B cell (primary cell): ENCODE measurements around the gene AGBL3. TPM values are rescaled to one million over a fixed set of nuclear protein-coding genes. Genes with fewer than 3 reads are reported as not detected.

Source experiments
- ATAC-seq: fragments of 200-7000 bp; cut with Tn5 transposase; one replicate; pipeline ENCODE4 v1.10.0; 2021; ENCODE audit warnings: low read depth, mild to moderate bottlenecking, moderate number of reproducible peaks, moderate library complexity
- CTCF ChIA-PET: fragments of 350-600 bp; sonication (Branson Sonifier 250); formaldehyde crosslinking; loops from one replicate; lab custom pipeline; 2021; ENCODE audit warnings: antibody characterized with exemption, inconsistent platforms; lab: Charles Lee
- POLR2A ChIA-PET: fragments of 350-600 bp; sonication (Branson Sonifier 250); formaldehyde crosslinking; loops from one replicate; lab custom pipeline; 2021; ENCODE audit warnings: antibody characterized with exemption; lab: Charles Lee
- DNase-seq: peaks from one replicate; pipeline ENCODE4 v3.0.0; 2013
- H2AFZ ChIP-seq: 2 replicates; pipeline ENCODE4 v1.6.1; 2012; ENCODE audit warnings: mild to moderate bottlenecking, low read depth, low read length; ENCODE audit not compliant: insufficient read depth, poor library complexity, severe bottlenecking
- H3K27ac ChIP-seq, 2 donors: 1 replicate in 1 of 2; 2 replicates in 1 of 2; pipeline ENCODE4 v1.5.1; 2012 to 2013; ENCODE audit warnings: low read length in 2 of 2, mild to moderate bottlenecking in 2 of 2, moderate library complexity in 1 of 2
- H3K27me3 ChIP-seq, 4 experiments: fragments of 200-600 bp in 1 of 4; sonication (generic) in 1 of 4; replicated peaks in 1 of 4; 1 replicate in 2 of 4; 2 replicates in 2 of 4; pipeline versions ENCODE4 v1.6.1 to v1.7.0; 2013 to 2016; ENCODE audit warnings: low read length in 3 of 4, mild to moderate bottlenecking in 2 of 4, mixed read lengths in 1 of 4, moderate library complexity in 1 of 4; ENCODE audit not compliant: insufficient read depth in 4 of 4, control insufficient read depth in 3 of 4; ENCODE audit errors: control extremely low read depth in 1 of 4
- H3K36me3 ChIP-seq, 2 experiments: replicated peaks in 1 of 2; 1 replicate in 1 of 2; 2 replicates in 1 of 2; pipeline versions ENCODE4 v1.6.1 to v1.7.1; 2013; ENCODE audit warnings: low read length in 1 of 2; ENCODE audit not compliant: insufficient read depth in 2 of 2, control insufficient read depth in 1 of 2; ENCODE audit errors: control extremely low read depth in 1 of 2, extremely low read depth in 1 of 2
- H3K4me1 ChIP-seq, 2 donors: fragments of 200-600 bp in 1 of 2; sonication (generic) in 1 of 2; 1 replicate in 1 of 2; 2 replicates in 1 of 2; pipeline versions ENCODE4 v1.5.1 to v1.6.1; 2013 to 2017; ENCODE audit warnings: low read length in 2 of 2; ENCODE audit not compliant: control insufficient read depth in 2 of 2, insufficient read depth in 2 of 2
- H3K4me2 ChIP-seq: replicated peaks from 2 replicates; pipeline ENCODE3; 2012; ENCODE audit warnings: mild to moderate bottlenecking, low read depth, low read length; ENCODE audit not compliant: poor library complexity, severe bottlenecking
- H3K4me3 ChIP-seq, 5 experiments: fragments of 200-600 bp in 1 of 5; sonication (generic) in 1 of 5; 1 replicate in 3 of 5; 2 replicates in 2 of 5; pipeline versions ENCODE4 v1.5.1 to v1.7.0; 2011 to 2016; ENCODE audit warnings: low read length in 4 of 5, mild to moderate bottlenecking in 4 of 5, low read depth in 2 of 5, control low read depth in 1 of 5, moderate library complexity in 1 of 5; ENCODE audit not compliant: insufficient read depth in 1 of 5; ENCODE audit errors: control extremely low read depth in 1 of 5, extremely low read depth in 1 of 5
- H3K79me2 ChIP-seq: fragments of 200-600 bp; sonication (generic); one replicate; pipeline ENCODE4 v1.6.0; 2016; ENCODE audit warnings: low read length; ENCODE audit not compliant: control insufficient read depth, insufficient read depth
- H3K9ac ChIP-seq: fragments of 200-600 bp; sonication (generic); 2 replicates; pipeline ENCODE4 v1.6.1; 2017; ENCODE audit warnings: mild to moderate bottlenecking, low read length, moderate library complexity
- H3K9me3 ChIP-seq, 3 donors: one replicate each; pipeline versions ENCODE4 v1.6.1 to v1.7.1; 2013; ENCODE audit warnings: low read length in 2 of 3; ENCODE audit not compliant: control insufficient read depth in 2 of 3, insufficient read depth in 1 of 3; ENCODE audit errors: control extremely low read depth in 1 of 3
- H4K20me1 ChIP-seq: 2 replicates; pipeline ENCODE4 v1.6.0; 2012; ENCODE audit warnings: mild to moderate bottlenecking, low read length; ENCODE audit not compliant: insufficient read depth, control insufficient read depth, poor library complexity, severe bottlenecking
- H3K27ac Mint-ChIP-seq: one replicate; pipeline ENCODE4 v1.8.0; 2021; ENCODE audit warnings: mixed read lengths
- H3K27me3 Mint-ChIP-seq: one replicate; pipeline ENCODE4 v1.8.0; 2021; ENCODE audit warnings: mixed read lengths
- H3K4me1 Mint-ChIP-seq: one replicate; pipeline ENCODE4 v1.8.0; 2021; ENCODE audit warnings: mixed read lengths
- H3K4me3 Mint-ChIP-seq: one replicate; pipeline ENCODE4 v1.8.0; 2021; ENCODE audit warnings: mixed read lengths
- H3K9me3 Mint-ChIP-seq: one replicate; pipeline ENCODE4 v1.8.0; 2022; ENCODE audit warnings: mixed read lengths; ENCODE audit not compliant: insufficient read depth
- EZH2 ChIP-seq: IDR thresholded peaks from 2 replicates; pipeline ENCODE4 v1.6.1; 2012; ENCODE audit warnings: borderline replicate concordance, low read depth, mild to moderate bottlenecking, moderate library complexity, low read length; ENCODE audit not compliant: insufficient read depth, poor library complexity, severe bottlenecking
- WGBS: methylation state at CpG from one replicate; pipeline ENCODE4 v1.1.5; 2013; ENCODE audit warnings: missing lambda C conversion rate; ENCODE audit not compliant: insufficient coverage; 5-methylcytosine and 5-hydroxymethylcytosine counted together
- intact Hi-C: fragments of 100-400 bp; cut with micrococcal nuclease; formaldehyde crosslinking; loops from one replicate; pipeline ENCODE4 v1.10.0; 2022
- polyA plus RNA-seq: library from polyadenylated mRNA; depleted of rRNA; stranded (reverse); fragments of >200 nt; gene quantifications from 2 replicates; pipeline ENCODE4 v1.2.3, GENCODE V29; 2012
- total RNA-seq, 2 donors: library from RNA; stranded (reverse); fragments of 120-200 nt in 1 of 2; gene quantifications; 1 replicate in 1 of 2; 2 replicates in 1 of 2; pipeline versions ENCODE4 v1.2.3 to v1.2.4, GENCODE V29; 2013 to 2022
- TF ChIP-seq, protein P1 (sequence below): fragments of 200-600 bp; IDR thresholded peaks from one replicate; pipeline ENCODE4 v1.8.0; 2022; ENCODE audit warnings: antibody characterized with exemption, mild to moderate bottlenecking

The AGBL3 gene
- total and polyA plus RNA-seq, 2 donors (not counting 1 experiment from before 2014, with no cell fraction given) = 0.51 to 10.9 TPM

DNA sequence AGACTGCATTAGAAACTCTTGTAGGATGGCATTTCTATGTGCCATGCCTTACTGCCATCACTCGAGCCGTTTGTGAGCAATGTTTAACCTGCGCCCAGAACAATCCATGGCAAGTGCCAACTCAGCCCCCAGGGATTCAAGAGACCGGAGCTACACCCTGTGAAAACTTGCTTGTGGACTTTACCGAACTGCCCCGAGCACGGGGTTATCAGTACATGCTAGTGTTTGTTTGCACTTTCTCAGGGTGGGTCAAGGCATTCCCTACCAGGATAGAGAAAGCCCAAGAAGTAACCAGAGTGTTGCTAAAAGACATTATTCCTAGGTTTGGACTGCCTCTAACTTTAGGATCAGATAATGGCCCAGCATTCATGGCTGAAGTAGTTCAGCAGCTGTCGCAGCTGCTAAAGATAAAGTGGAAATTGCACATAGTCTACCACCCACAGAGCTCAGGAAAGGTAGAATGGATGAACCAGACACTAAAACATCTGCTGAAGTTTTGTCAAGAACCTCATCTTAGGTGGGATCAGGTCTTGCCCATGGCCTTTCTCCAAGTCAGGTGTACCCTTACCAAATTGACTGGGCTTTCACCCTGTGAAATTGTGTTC is 193.1 kb downstream of the AGBL3 start:
- Histone ChIP-seq H3K27ac (no peak overlapping the region), H3K4me2 (no peak overlapping the region), H3K4me3 (no peak overlapping the region), H3K9me3 (peaks cover 1 to 41% (median 38%) of the 10 kb centered on the region in 3 donors), H3K79me2 (no peaks in the 10 kb centered on the region), H3K27me3 (no peaks in the 10 kb centered on the region), H4K20me1 (no peaks in the 10 kb centered on the region), H3K9ac (no peak overlapping the region), H3K4me1 (no peaks in the 10 kb centered on the region), H2AFZ (no peak overlapping the region), H3K36me3 (peaks cover 0 to 25% of the 10 kb centered on the region in 2 experiments)
- no peaks in the 10 kb centered on the region for H3K27me3 Mint-ChIP-seq
- H3K9me3 Mint-ChIP-seq = peaks cover 17% of the 10 kb centered on the region
- no peaks in the 10 kb centered on the region for H3K4me1 Mint-ChIP-seq
- no peak overlapping the region for H3K4me3 Mint-ChIP-seq
- DNase-seq = no peak
- H3K27ac Mint-ChIP-seq = no peak overlapping the region
- WGBS = 100% methylated on average over 8 of the region's 8 CpGs
- ATAC-seq = no peak
- CTCF ChIA-PET = no interaction called here
- TF ChIP-seq, protein P1, sequence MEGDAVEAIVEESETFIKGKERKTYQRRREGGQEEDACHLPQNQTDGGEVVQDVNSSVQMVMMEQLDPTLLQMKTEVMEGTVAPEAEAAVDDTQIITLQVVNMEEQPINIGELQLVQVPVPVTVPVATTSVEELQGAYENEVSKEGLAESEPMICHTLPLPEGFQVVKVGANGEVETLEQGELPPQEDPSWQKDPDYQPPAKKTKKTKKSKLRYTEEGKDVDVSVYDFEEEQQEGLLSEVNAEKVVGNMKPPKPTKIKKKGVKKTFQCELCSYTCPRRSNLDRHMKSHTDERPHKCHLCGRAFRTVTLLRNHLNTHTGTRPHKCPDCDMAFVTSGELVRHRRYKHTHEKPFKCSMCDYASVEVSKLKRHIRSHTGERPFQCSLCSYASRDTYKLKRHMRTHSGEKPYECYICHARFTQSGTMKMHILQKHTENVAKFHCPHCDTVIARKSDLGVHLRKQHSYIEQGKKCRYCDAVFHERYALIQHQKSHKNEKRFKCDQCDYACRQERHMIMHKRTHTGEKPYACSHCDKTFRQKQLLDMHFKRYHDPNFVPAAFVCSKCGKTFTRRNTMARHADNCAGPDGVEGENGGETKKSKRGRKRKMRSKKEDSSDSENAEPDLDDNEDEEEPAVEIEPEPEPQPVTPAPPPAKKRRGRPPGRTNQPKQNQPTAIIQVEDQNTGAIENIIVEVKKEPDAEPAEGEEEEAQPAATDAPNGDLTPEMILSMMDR = no peak
- intact Hi-C loops = no loop called here
- POLR2A ChIA-PET = no interaction called here

DNA sequence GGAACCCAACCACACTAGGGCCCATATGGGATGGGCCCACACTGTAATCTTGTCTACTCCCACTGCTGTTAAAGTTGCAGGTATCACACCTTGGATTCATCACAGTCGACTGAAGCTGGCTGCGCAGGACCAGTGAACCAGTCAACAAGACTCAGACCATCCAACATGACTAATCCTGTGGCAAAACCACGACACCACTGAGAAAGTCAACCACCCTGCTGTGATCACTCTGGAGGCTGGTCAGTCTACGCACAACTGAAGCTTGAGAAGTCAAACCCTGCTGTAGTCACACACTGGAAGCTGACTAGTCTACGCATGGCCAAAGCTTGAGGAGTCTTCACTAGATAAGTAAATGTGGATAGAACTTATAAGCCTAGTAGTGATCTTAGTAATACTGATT is 193.8 kb downstream of the AGBL3 start:
- Histone ChIP-seq H4K20me1 (no peaks in the 10 kb centered on the region), H3K27ac (no peak overlapping the region), H3K4me3 (no peak overlapping the region), H3K4me1 (no peaks in the 10 kb centered on the region), H3K27me3 (no peaks in the 10 kb centered on the region), H3K79me2 (no peaks in the 10 kb centered on the region), H2AFZ (no peak overlapping the region), H3K36me3 (peaks cover 0 to 27% of the 10 kb centered on the region in 2 experiments), H3K4me2 (no peak overlapping the region), H3K9ac (no peak overlapping the region), H3K9me3 (peaks cover 1 to 43% (median 38%) of the 10 kb centered on the region in 3 donors)
- intact Hi-C loops = no loop called here
- Mint-ChIP-seq H3K9me3 (peaks cover 17% of the 10 kb centered on the region), H3K27ac (no peak overlapping the region), H3K4me3 (no peak overlapping the region), H3K4me1 (no peaks in the 10 kb centered on the region), H3K27me3 (no peaks in the 10 kb centered on the region)
- TF ChIP-seq, protein P1 = no peak
- no peak for TF ChIP-seq EZH2
- ATAC-seq (no peak), DNase-seq (no peak)
- 81% methylated on average over 4 of the region's 5 CpGs for WGBS
- POLR2A ChIA-PET = no interaction called here
- CTCF ChIA-PET = no interaction called here
